Colonic mucosa (tissue), 4 donors: ENCODE data around the gene MANSC1. TPM values are rescaled to one million over a fixed set of nuclear protein-coding genes. Genes with fewer than 3 reads are reported as not detected.

Source experiments
- DNase-seq: peaks from one replicate; pipeline ENCODE4 v3.0.0-alpha.2; 2020
- H3K27ac ChIP-seq: fragments of 200-600 bp; one replicate; pipeline ENCODE4 v1.8.0; 2021
- H3K27me3 ChIP-seq: fragments of 200-600 bp; one replicate; pipeline ENCODE4 v1.8.0; 2021
- H3K36me3 ChIP-seq: fragments of 200-600 bp; one replicate; pipeline ENCODE4 v1.8.0; 2021
- H3K4me1 ChIP-seq: fragments of 200-600 bp; one replicate; pipeline ENCODE4 v1.8.0; 2021; ENCODE audit warnings: mild to moderate bottlenecking
- H3K4me3 ChIP-seq: fragments of 200-600 bp; one replicate; pipeline ENCODE4 v1.8.0; 2021
- H3K9ac ChIP-seq, 2 donors: one replicate each; pipeline ENCODE4 v1.7.0; 2013; ENCODE audit warnings: control low read depth in 2 of 2, low read depth in 2 of 2, low read length in 2 of 2
- H3K9me3 ChIP-seq: fragments of 200-600 bp; one replicate; pipeline ENCODE4 v1.8.0; 2021
- intact Hi-C: fragments of 100-400 bp; cut with DNase I; formaldehyde crosslinking; loops from one replicate; pipeline ENCODE4 v1.14.1; 2022
- total RNA-seq, 2 donors: library from RNA; stranded (reverse); fragmentation: NEBNext Ultra II Directional in 1 of 2; extraction: Animal tissue kit (Norgen Biotek cat#: 25700) in 1 of 2; gene quantifications; one replicate each; pipeline ENCODE4 v1.2.1, GENCODE V29; 2021
- TF ChIP-seq, protein P1 (sequence below): fragments of 200-600 bp; IDR thresholded peaks from one replicate; pipeline ENCODE4 v1.8.0; 2022; ENCODE audit warnings: antibody characterized with exemption, mild to moderate bottlenecking
- donor health status: healthy.
- donor health status: DM: no; HTN: no; CAD: no.
- donor health status: DM: no; HTN: no; CAD: no.

Gene MANSC1
- total RNA-seq, 2 donors from 2014 or later: 63.6 to 66.0 TPM

DNA sequence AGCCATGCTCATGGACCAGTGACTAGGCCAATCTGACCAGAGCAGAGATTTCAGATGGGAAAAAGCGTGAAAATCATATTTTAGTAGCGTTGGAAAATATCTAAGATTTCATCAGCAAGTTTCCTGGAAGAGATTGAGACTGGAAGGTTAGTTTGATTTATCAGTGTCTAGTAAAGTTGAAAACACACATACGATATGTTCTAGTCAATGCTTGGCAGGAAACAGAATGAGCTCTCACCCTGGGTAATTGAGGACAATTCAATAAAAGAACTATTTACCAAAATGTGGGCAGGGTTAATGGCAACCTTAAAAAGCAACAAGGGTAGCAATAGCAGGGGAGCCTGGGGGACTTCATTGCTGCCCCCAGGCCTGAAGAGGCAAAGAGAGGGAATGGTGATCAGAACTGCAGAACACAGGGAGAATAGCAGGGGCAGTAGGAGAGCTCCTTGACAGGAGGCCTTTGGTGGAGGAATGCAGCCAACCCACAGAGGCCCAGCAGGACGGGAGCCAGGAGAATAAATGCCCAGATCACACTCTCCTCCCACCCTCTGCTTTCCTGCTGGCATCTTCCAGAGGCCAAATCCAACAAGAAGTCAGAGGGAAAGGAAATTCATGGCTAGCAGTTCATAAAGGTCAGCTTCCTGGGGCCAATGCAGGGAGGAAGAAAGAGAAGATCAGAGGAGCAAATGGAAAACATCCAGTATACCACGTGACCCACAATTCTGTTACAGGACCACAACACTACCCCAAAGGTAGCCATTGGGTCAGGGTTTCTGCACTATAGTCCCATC is 55.6 kb downstream of the MANSC1 start:
- no peak overlapping the region for H3K9ac ChIP-seq

DNA sequence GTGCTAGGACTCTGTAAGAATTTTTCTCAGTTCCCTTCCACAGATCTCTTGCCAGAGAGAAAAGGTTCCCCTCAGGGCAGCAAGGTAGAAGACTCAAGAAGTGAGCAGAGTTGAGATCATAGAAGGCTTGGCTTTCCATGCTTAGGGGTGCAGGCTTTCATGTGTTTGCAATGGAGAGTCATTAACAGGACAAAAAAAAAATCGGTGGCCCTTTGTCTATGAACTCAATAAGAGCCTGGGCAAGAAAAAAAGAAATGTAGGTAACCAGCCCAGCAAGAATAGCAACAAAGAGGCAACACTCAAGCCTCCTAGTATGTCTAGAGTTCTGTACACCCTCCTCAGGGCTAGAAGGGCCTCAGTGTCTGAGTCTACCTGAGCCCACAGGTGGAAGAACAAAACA is 59.8 kb downstream of the MANSC1 start:
- no peak overlapping the region for H3K9ac ChIP-seq
- no peak for DNase-seq
- intact Hi-C loops: no loop called here
- TF ChIP-seq, protein P1, sequence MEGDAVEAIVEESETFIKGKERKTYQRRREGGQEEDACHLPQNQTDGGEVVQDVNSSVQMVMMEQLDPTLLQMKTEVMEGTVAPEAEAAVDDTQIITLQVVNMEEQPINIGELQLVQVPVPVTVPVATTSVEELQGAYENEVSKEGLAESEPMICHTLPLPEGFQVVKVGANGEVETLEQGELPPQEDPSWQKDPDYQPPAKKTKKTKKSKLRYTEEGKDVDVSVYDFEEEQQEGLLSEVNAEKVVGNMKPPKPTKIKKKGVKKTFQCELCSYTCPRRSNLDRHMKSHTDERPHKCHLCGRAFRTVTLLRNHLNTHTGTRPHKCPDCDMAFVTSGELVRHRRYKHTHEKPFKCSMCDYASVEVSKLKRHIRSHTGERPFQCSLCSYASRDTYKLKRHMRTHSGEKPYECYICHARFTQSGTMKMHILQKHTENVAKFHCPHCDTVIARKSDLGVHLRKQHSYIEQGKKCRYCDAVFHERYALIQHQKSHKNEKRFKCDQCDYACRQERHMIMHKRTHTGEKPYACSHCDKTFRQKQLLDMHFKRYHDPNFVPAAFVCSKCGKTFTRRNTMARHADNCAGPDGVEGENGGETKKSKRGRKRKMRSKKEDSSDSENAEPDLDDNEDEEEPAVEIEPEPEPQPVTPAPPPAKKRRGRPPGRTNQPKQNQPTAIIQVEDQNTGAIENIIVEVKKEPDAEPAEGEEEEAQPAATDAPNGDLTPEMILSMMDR: no peak
- H3K36me3 ChIP-seq: no peaks in the 10 kb centered on the region
- no peak overlapping the region for H3K4me3 ChIP-seq
- no peak overlapping the region for H3K27ac ChIP-seq
- H3K27me3 ChIP-seq: no peaks in the 10 kb centered on the region
- H3K4me1 ChIP-seq: no peaks in the 10 kb centered on the region
- H3K9me3 ChIP-seq: no peaks in the 10 kb centered on the region

More for the DNA sequence above, 55.6 kb downstream of the MANSC1 start:
- no peak overlapping the region for H3K27ac ChIP-seq
- no peaks in the 10 kb centered on the region for H3K9me3 ChIP-seq
- TF ChIP-seq, protein P1: no peak
- no peak overlapping the region for H3K4me3 ChIP-seq
- no peak for DNase-seq
- no peaks in the 10 kb centered on the region for H3K27me3 ChIP-seq
- no peaks in the 10 kb centered on the region for H3K36me3 ChIP-seq
- intact Hi-C loops: no loop called here
- no peaks in the 10 kb centered on the region for H3K4me1 ChIP-seq

DNA sequence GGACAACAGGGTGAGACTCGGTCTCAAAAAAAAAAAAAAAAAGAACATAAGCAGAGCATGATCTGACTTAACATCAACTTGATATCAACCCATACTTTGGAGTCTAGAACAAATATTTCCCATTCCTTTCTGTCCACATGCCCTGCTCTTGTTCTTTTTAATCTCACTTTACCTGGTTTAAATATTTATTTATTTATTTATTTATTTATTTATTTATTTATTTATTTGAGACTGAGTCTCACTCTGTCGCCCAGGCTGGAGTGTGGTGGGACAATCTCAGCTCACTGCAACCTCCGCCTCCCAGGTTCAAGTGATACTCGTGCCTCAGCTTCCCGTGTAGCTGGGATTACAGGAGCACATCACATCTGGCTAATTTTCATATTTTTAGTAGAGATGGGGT is 63.6 kb downstream of the MANSC1 start:
- no peaks in the 10 kb centered on the region for H3K4me1 ChIP-seq
- no peak overlapping the region for H3K27ac ChIP-seq
- no peak for DNase-seq
- no peaks in the 10 kb centered on the region for H3K27me3 ChIP-seq
- TF ChIP-seq, protein P1: no peak
- no peaks in the 10 kb centered on the region for H3K9me3 ChIP-seq
- no peak overlapping the region for H3K9ac ChIP-seq
- no peaks in the 10 kb centered on the region for H3K36me3 ChIP-seq
- intact Hi-C loops: no loop called here
- no peak overlapping the region for H3K4me3 ChIP-seq

DNA sequence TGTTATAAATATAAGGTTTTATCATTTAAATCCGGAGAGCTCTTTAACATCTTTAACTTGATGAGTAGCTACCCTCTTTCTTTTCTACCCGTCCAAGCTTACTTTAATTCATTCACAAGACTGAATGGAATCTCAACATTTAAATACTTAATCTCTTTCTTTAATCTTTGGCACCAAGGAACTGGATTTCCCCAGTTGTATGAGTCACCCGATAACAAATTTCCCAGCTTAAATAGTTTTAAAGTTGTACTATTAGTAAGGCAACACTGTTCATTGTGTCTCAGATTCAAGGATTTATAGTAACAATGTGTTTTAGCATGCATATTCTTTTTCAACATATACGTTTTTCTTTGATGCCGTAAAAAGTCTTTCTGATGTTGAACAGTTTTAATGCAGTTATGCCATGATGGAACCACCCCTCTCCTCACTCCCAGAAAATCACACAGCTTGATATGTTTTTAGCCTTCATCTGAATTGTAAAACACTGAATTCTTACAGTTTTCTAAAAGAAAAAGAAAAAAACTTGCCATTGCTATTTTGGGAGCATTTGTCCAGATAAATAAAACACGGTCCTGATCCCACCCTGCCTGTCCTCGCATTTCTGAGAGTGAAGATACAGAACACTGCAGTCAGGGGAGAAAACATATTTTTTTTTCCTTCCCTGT is 67.1 kb downstream of the MANSC1 start:
- H3K36me3 ChIP-seq: no peaks in the 10 kb centered on the region
- no peaks in the 10 kb centered on the region for H3K4me1 ChIP-seq
- H3K4me3 ChIP-seq: no peak overlapping the region
- TF ChIP-seq, protein P1: no peak
- DNase-seq: no peak
- no peaks in the 10 kb centered on the region for H3K27me3 ChIP-seq
- no peak overlapping the region for H3K9ac ChIP-seq
- intact Hi-C loops: no loop called here
- no peak overlapping the region for H3K27ac ChIP-seq
- no peaks in the 10 kb centered on the region for H3K9me3 ChIP-seq

DNA sequence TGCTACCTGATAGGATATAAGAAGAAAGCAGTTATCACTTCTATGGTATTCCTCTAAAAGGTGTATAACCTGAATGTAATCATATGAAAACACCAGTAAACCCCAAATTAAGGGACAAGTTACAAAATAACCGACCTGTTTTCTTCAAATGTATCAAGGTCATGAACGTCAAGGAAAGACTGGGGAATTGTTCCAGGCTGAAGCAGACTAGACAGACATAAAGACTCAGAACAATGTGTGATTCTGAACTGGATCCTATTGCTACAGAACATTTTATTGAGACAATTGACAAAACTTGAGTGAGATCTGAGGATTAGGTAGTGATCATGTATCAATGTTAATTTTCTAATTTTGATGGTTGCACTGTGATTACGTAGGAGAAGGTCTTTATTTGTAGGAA is 67.8 kb downstream of the MANSC1 start:
- no peaks in the 10 kb centered on the region for H3K4me1 ChIP-seq
- TF ChIP-seq, protein P1: no peak
- no peak overlapping the region for H3K4me3 ChIP-seq
- H3K27me3 ChIP-seq: no peaks in the 10 kb centered on the region
- H3K36me3 ChIP-seq: no peaks in the 10 kb centered on the region
- no peak for DNase-seq
- no peak overlapping the region for H3K27ac ChIP-seq
- no peaks in the 10 kb centered on the region for H3K9me3 ChIP-seq
- H3K9ac ChIP-seq: no peak overlapping the region
- intact Hi-C loops: no loop called here
